Ishikawa (cell line): ENCODE data around the gene MRTFB.

Source experiments
- CEBPB ChIP-seq: IDR thresholded peaks from 2 replicates; pipeline ENCODE4 v1.6.1; 2012
- CREB1 ChIP-seq: IDR thresholded peaks from 2 replicates; pipeline ENCODE4 v1.6.1; 2012; ENCODE audit warnings: low read depth
- EGR1 ChIP-seq: IDR thresholded peaks from 2 replicates; pipeline ENCODE4 v1.6.1; 2012
- EP300 ChIP-seq: IDR thresholded peaks from 2 replicates; pipeline ENCODE4 v1.6.1; 2012; ENCODE audit warnings: borderline replicate concordance
- FOXM1 ChIP-seq: IDR thresholded peaks from 2 replicates; pipeline ENCODE4 v1.6.1; 2012; ENCODE audit warnings: low read depth, borderline replicate concordance
- MAX ChIP-seq: IDR thresholded peaks from 2 replicates; pipeline ENCODE4 v1.6.1; 2012
- NFIC ChIP-seq: IDR thresholded peaks from 2 replicates; pipeline ENCODE4 v1.6.1; 2012
- RAD21 ChIP-seq: IDR thresholded peaks from 2 replicates; pipeline ENCODE4 v1.6.1; 2012; ENCODE audit warnings: low read depth
- REST ChIP-seq: IDR thresholded peaks from 2 replicates; pipeline ENCODE4 v1.6.1; 2012; ENCODE audit warnings: low read depth, mild to moderate bottlenecking
- TAF1 ChIP-seq: IDR thresholded peaks from 2 replicates; pipeline ENCODE4 v1.6.1; 2012; ENCODE audit warnings: low read depth, mild to moderate bottlenecking
- TCF12 ChIP-seq: IDR thresholded peaks from 2 replicates; pipeline ENCODE4 v1.6.1; 2012; ENCODE audit warnings: low read depth
- TEAD4 ChIP-seq: IDR thresholded peaks from 2 replicates; pipeline ENCODE4 v1.6.1; 2012
- USF1 ChIP-seq: IDR thresholded peaks from 2 replicates; pipeline ENCODE4 v1.6.1; 2012
- YY1 ChIP-seq: IDR thresholded peaks from 2 replicates; pipeline ENCODE4 v1.6.1; 2012; ENCODE audit warnings: low read depth
- ZBTB7A ChIP-seq: IDR thresholded peaks from 2 replicates; pipeline ENCODE4 v1.6.1; 2012; ENCODE audit warnings: low read depth

Gene MRTFB

GRCh38 chr16:14086477-14086876 is 15.4 kb downstream of the MRTFB start:
- TF ChIP-seq CEBPB, result no peak
- no peak for TF ChIP-seq EP300
- no peak for TF ChIP-seq FOXM1
- no peak for TF ChIP-seq USF1

GRCh38 chr16:14087181-14087580 is 16.1 kb downstream of the MRTFB start:
- TF ChIP-seq TEAD4 (no peak), RAD21 (no peak), YY1 (no peak), ZBTB7A (no peak), USF1 (no peak)

GRCh38 chr16:14087590-14088154 is 16.6 kb downstream of the MRTFB start:
- no peak for TF ChIP-seq ZBTB7A
- no peak for TF ChIP-seq NFIC
- no peak for TF ChIP-seq EP300
- TF ChIP-seq MAX, result no peak
- no peak for TF ChIP-seq TCF12
- no peak for TF ChIP-seq TEAD4
- TF ChIP-seq REST, result no peak
- no peak for TF ChIP-seq USF1
- no peak for TF ChIP-seq YY1
- no peak for TF ChIP-seq FOXM1
- TF ChIP-seq CREB1, result no peak
- no peak for TF ChIP-seq TAF1

GRCh38 chr16:14088155-14088753 is 17.1 kb downstream of the MRTFB start:
- TF ChIP-seq REST (no peak), TAF1 (no peak), ZBTB7A (no peak), EP300 (no peak), MAX (no peak), NFIC (no peak), FOXM1 (no peak), CREB1 (no peak), RAD21 (no peak), TCF12 (no peak)

GRCh38 chr16:14089283-14089823 is 18.2 kb downstream of the MRTFB start:
- TF ChIP-seq EP300 (no peak), USF1 (no peak), ZBTB7A (no peak), EGR1 (no peak), TEAD4 (no peak), TCF12 (no peak), REST (no peak), CREB1 (no peak), RAD21 (no peak), TAF1 (no peak), FOXM1 (no peak), NFIC (no peak), MAX (no peak), YY1 (no peak), CEBPB (no peak)
